ENCODE data around the gene BLOC1S6.

Gene BLOC1S6

GRCh38 chr15:45585069-45585791 is 1.9 kb upstream of the BLOC1S6 start:
- TF ChIP-seq CTCF (IDR thresholded peaks at IDR 0.05; ENCODE audit: insufficient read depth, low read length, missing control alignments) = no peak
- H3K4me3 ChIP-seq (ENCODE audit: low read depth, low read length) = no peak overlapping the region
- CTCF ChIA-PET = interaction anchor here (1.4 to 5.9 kb wide), 3 partner anchors 11 to 127 kb away, joined by 3 to 52 read pairs (median 5); no protein-coding TSS in a partner anchor
- POLR2A ChIA-PET = no interaction called here
- DNase-seq (ENCODE audit: low read depth, low spot score) = no peak

- ChIA-PET CTCF (interaction anchor here (0.8 to 5.9 kb wide), 11 partner anchors 12 to 386 kb away, joined by 3 to 52 read pairs (median 3); no protein-coding TSS in a partner anchor), POLR2A (interaction anchor here (1.8 to 2.5 kb wide), 2 partner anchors 36 to 184 kb away, joined by 7 to 13 read pairs; a partner anchor contains a TSS)
- no peak for DNase-seq (ENCODE audit: low read depth, low spot score)
- TF ChIP-seq CTCF (IDR thresholded peaks at IDR 0.05; ENCODE audit: insufficient read depth, low read length, missing control alignments) = no peak
- H3K4me3 ChIP-seq (ENCODE audit: low read depth, low read length) = peak overlapping the region; percentile 91
These were observed 1.1 kb upstream of the BLOC1S6 start for GRCh38 chr15:45586125-45586524.

- TF ChIP-seq CTCF (IDR thresholded peaks at IDR 0.05; ENCODE audit: insufficient read depth, low read length, missing control alignments) = no peak
- ChIA-PET POLR2A (interaction anchor here (0.6 to 2.5 kb wide), 5 partner anchors 15 to 1040 kb away, joined by 3 to 13 read pairs (median 4); a partner anchor contains a TSS), CTCF (interaction anchor here (0.8 to 5.9 kb wide), 10 partner anchors 12 to 387 kb away, joined by 3 to 52 read pairs (median 4); no protein-coding TSS in a partner anchor)
- H3K4me3 ChIP-seq (ENCODE audit: low read depth, low read length) = peak overlapping the region; percentile 91
- no peak for DNase-seq (ENCODE audit: low read depth, low spot score)
These were observed 531 bp upstream of the BLOC1S6 start for GRCh38 chr15:45586601-45587094.

GRCh38 chr15:45587863-45588170 is 638 bp downstream of the BLOC1S6 start:
- peak overlapping the region; percentile 91 for H3K4me3 ChIP-seq (ENCODE audit: low read depth, low read length)
- TF ChIP-seq CTCF (IDR thresholded peaks at IDR 0.05; ENCODE audit: insufficient read depth, low read length, missing control alignments) = no peak
- CTCF ChIA-PET = interaction anchor here (1.0 to 5.9 kb wide), 10 partner anchors 9 to 158 kb away, joined by 3 to 52 read pairs (median 5); no protein-coding TSS in a partner anchor
- POLR2A ChIA-PET = interaction anchor here (0.7 to 2.5 kb wide), 5 partner anchors 14 to 470 kb away, joined by 3 to 13 read pairs (median 4); a partner anchor contains a TSS
- no peak for DNase-seq (ENCODE audit: low read depth, low spot score)

GRCh38 chr15:45588219-45588875 is 1.2 kb downstream of the BLOC1S6 start:
- POLR2A ChIA-PET = interaction anchor here (1.5 to 2.5 kb wide), 2 partner anchors 24 to 38 kb away, joined by 4 to 13 read pairs; no protein-coding TSS in a partner anchor
- peak overlapping the region; percentile 91 for H3K4me3 ChIP-seq (ENCODE audit: low read depth, low read length)
- CTCF ChIA-PET = interaction anchor here (0.7 to 5.9 kb wide), 12 partner anchors 9 to 158 kb away, joined by 3 to 52 read pairs (median 5); no protein-coding TSS in a partner anchor
- no peak for TF ChIP-seq CTCF (IDR thresholded peaks at IDR 0.05; ENCODE audit: insufficient read depth, low read length, missing control alignments)
- no peak for DNase-seq (ENCODE audit: low read depth, low spot score)
